ENCODE measurements around the gene OS9. TPM values are rescaled to one million over a fixed set of nuclear protein-coding genes. Genes with fewer than 3 reads are reported as not detected.
A peak's percentile ranks its signal among the peaks of the same experiment; 100 is the strongest.
"Not testable (repeated sequence)": the region's sequence is repeated elsewhere in the genome, so short reads cannot be mapped to it uniquely, and the experiment has no call there.

OS9 gene
- total RNA-seq, 2 experiments from 2014 or later, result 53.7 to 59.8 TPM

- H3K4me3 Mint-ChIP-seq, H3K27ac Mint-ChIP-seq, H3K4me1 Mint-ChIP-seq, H3K27me3 Mint-ChIP-seq, H3K9me3 Mint-ChIP-seq, DNase-seq: not testable (repeated sequence)
- H3K36me3 Mint-ChIP-seq, result peaks cover 24% of the 10 kb centered on the region
Measured at GRCh38 chr12:57715036-57715748, 21.3 kb downstream of the OS9 start.

- no peak overlapping the region for H3K27ac Mint-ChIP-seq
- DNase-seq, result no peak
- no peak overlapping the region for H3K4me3 Mint-ChIP-seq
- H3K27me3 Mint-ChIP-seq, result no peaks in the 10 kb centered on the region
- H3K36me3 Mint-ChIP-seq, result peaks cover 25% of the 10 kb centered on the region
- no peaks in the 10 kb centered on the region for H3K4me1 Mint-ChIP-seq
- H3K9me3 Mint-ChIP-seq, result no peaks in the 10 kb centered on the region
Measured at GRCh38 chr12:57715786-57716185, 21.9 kb downstream of the OS9 start.

- no peaks in the 10 kb centered on the region for H3K27me3 Mint-ChIP-seq
- H3K9me3 Mint-ChIP-seq, result no peaks in the 10 kb centered on the region
- no peak for DNase-seq
- H3K36me3 Mint-ChIP-seq, result peaks cover 28% of the 10 kb centered on the region
- H3K4me1 Mint-ChIP-seq, result no peaks in the 10 kb centered on the region
- H3K27ac Mint-ChIP-seq, result no peak overlapping the region
- H3K4me3 Mint-ChIP-seq, result no peak overlapping the region
Measured at GRCh38 chr12:57716305-57716704, 22.4 kb downstream of the OS9 start.

- Mint-ChIP-seq H3K27ac (no peak overlapping the region), H3K9me3 (no peaks in the 10 kb centered on the region), H3K27me3 (no peaks in the 10 kb centered on the region), H3K4me3 (no peak overlapping the region), H3K4me1 (peaks cover 2% of the 10 kb centered on the region), H3K36me3 (peaks cover 26% of the 10 kb centered on the region)
- no peak for DNase-seq
Measured at GRCh38 chr12:57717131-57717530, 23.2 kb downstream of the OS9 start.

- Mint-ChIP-seq H3K27me3 (no peaks in the 10 kb centered on the region), H3K36me3 (peaks cover 25% of the 10 kb centered on the region), H3K4me3 (no peak overlapping the region), H3K27ac (no peak overlapping the region), H3K4me1 (peaks cover 2% of the 10 kb centered on the region), H3K9me3 (no peaks in the 10 kb centered on the region)
- DNase-seq, result no peak
Measured at GRCh38 chr12:57717846-57718640, 24.1 kb downstream of the OS9 start.

- H3K4me3 Mint-ChIP-seq, result no peak overlapping the region
- DNase-seq, result no peak
- no peaks in the 10 kb centered on the region for H3K27me3 Mint-ChIP-seq
- no peak overlapping the region for H3K27ac Mint-ChIP-seq
- no peaks in the 10 kb centered on the region for H3K9me3 Mint-ChIP-seq
- peaks cover 2% of the 10 kb centered on the region for H3K4me1 Mint-ChIP-seq
- H3K36me3 Mint-ChIP-seq, result peaks cover 25% of the 10 kb centered on the region
Measured at GRCh38 chr12:57718641-57719528, 25.0 kb downstream of the OS9 start.

- Mint-ChIP-seq H3K27ac (peak overlapping the region; percentile 20), H3K4me1 (peaks cover 2% of the 10 kb centered on the region), H3K4me3 (no peak overlapping the region)
Measured at GRCh38 chr12:57719777-57720605, 26.1 kb downstream of the OS9 start.

GRCh38 chr12:57720606-57721595 lies 27.0 kb downstream of the OS9 start:
- Mint-ChIP-seq H3K9me3 (no peaks in the 10 kb centered on the region), H3K4me3 (no peak overlapping the region), H3K27ac (no peak overlapping the region), H3K36me3 (peaks cover 25% of the 10 kb centered on the region), H3K27me3 (no peaks in the 10 kb centered on the region), H3K4me1 (peaks cover 2% of the 10 kb centered on the region)
- no peak for DNase-seq

More at GRCh38 chr12:57719777-57720605, 26.1 kb downstream of the OS9 start:
- no peak for DNase-seq
- no peaks in the 10 kb centered on the region for H3K27me3 Mint-ChIP-seq
- H3K9me3 Mint-ChIP-seq, result no peaks in the 10 kb centered on the region
- peaks cover 25% of the 10 kb centered on the region for H3K36me3 Mint-ChIP-seq

GRCh38 chr12:57721846-57722608 lies 28.1 kb downstream of the OS9 start:
- DNase-seq, H3K4me1 Mint-ChIP-seq, H3K27ac Mint-ChIP-seq, H3K9me3 Mint-ChIP-seq, H3K4me3 Mint-ChIP-seq, H3K27me3 Mint-ChIP-seq: not testable (repeated sequence)
- H3K36me3 Mint-ChIP-seq, result peaks cover 27% of the 10 kb centered on the region

- Mint-ChIP-seq H3K4me3 (no peak overlapping the region), H3K27ac (peak overlapping the region; percentile 2), H3K9me3 (no peaks in the 10 kb centered on the region), H3K4me1 (peaks cover 4% of the 10 kb centered on the region), H3K27me3 (no peaks in the 10 kb centered on the region), H3K36me3 (peaks cover 30% of the 10 kb centered on the region)
- no peak for DNase-seq
Measured at GRCh38 chr12:57722716-57723629, 29.0 kb downstream of the OS9 start.

- Mint-ChIP-seq H3K4me3 (no peak overlapping the region), H3K9me3 (no peaks in the 10 kb centered on the region), H3K27ac (no peak overlapping the region), H3K36me3 (peaks cover 28% of the 10 kb centered on the region), H3K4me1 (peaks cover 4% of the 10 kb centered on the region), H3K27me3 (no peaks in the 10 kb centered on the region)
- DNase-seq, result no peak
Measured at GRCh38 chr12:57723630-57723962, 29.7 kb downstream of the OS9 start.
